GM18873 (cell line): ENCODE measurements around the gene REC114.

Experiments used
- ATAC-seq: cut with Tn5 transposase; IDR thresholded peaks from one replicate; pipeline ENCODE4 v1.9.1; 2021; ENCODE audit warnings: mild to moderate bottlenecking, moderate library complexity, moderate number of reproducible peaks; ENCODE audit not compliant: unreplicated experiment, low FRiP score

REC114 gene

DNA sequence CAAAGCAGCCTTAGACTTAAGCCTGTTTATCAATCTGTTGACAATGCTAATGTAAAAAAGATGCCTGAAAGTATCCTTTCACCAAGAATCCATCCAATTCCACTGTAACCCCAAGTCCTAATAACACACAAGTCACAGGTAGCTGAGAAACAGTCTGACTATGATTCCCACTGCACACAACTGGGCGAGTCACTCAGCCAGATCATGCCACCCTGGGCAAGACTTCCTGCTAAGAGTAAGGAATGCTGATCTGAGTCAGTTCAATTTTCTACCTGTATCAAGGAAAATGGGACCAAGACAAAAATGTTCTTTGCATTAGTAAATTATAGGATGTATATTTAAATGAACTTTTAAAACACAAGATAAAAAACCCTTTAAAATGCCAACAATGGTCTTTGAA, 157.0 kb downstream of the REC114 start:
- no peak for ATAC-seq

DNA sequence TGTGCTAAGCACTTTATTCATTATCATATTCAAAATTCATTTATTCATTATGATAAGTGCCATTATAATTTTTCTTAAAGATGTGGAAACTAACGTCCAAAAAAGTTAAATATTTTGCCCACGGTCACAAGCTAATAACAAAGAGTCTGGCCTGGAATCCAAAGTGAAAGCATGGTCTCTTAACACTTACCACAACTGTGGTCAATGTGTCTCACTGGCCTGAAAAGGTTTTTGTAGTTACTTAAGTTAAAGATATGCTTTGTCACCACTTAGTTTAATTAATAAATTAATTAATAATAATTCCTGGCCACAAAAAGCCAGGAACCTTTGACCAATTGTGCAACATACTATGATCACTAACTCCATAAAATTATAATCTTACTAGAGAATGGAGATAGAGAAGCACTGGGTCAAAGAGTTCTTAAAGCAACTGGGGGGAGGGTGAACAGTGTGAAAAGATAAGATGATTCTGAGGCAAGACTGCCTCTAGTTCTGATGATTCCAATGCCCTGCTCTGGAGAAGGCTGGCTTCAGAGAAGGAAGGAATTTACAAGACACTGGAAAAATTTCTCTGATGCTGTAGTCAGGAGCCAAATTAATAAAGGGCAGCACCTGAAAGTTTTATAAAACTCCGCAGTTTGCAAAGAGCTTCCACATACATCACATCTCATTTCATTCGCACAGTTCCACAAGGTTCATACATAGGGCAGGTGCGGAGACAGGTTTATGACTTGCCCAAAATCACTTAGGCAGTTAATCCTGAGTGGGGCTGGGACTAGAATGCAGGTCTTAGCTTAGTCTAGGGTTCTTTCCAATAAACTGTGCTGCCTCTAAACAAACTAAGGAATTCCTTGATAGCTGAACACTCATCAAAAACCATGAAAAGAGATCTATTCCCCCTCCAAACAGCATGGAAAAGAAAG, 157.7 kb downstream of the REC114 start:
- ATAC-seq: no peak

GRCh38 chr15:73601451-73602445, 158.8 kb downstream of the REC114 start:
- no peak for ATAC-seq

GRCh38 chr15:73602446-73602843, 159.5 kb downstream of the REC114 start:
- ATAC-seq: no peak

DNA sequence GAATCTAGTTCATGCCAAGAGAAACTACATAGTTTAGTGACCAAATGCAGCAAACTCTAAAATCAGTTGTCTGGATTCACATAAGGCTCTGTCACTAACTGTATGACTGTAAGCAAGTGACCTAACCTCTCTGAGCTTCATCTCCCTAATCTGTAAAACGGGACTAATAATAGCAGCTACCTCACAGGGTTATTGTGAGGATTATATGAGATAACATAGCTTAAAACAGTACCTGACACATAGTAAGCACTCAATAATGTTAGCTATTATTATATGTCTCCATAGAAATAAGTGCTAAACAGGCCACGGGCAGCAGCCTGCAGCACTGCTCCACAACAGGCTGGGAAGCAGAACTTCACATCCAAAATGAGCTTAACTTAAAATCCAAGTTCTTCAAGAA, 160.0 kb downstream of the REC114 start:
- no peak for ATAC-seq

DNA sequence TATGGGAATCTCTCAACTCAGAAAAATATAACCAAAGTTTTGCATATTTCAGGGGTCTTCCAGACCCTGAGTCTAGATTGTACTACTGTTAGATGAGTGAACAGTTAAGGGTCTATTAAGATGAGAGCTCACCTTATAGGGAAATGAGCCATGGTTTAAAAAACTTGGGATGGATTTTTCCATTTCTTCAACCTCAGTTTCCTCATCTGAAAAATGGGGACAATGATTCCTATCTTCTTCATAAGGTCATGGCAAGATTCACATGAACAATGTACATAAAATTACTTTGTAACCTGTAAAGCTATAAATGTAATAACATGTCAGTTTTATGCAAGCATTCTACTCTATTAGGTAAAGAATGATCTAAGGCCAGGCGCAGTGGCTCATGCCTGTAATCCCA, 161.5 kb downstream of the REC114 start:
- no peak for ATAC-seq

DNA sequence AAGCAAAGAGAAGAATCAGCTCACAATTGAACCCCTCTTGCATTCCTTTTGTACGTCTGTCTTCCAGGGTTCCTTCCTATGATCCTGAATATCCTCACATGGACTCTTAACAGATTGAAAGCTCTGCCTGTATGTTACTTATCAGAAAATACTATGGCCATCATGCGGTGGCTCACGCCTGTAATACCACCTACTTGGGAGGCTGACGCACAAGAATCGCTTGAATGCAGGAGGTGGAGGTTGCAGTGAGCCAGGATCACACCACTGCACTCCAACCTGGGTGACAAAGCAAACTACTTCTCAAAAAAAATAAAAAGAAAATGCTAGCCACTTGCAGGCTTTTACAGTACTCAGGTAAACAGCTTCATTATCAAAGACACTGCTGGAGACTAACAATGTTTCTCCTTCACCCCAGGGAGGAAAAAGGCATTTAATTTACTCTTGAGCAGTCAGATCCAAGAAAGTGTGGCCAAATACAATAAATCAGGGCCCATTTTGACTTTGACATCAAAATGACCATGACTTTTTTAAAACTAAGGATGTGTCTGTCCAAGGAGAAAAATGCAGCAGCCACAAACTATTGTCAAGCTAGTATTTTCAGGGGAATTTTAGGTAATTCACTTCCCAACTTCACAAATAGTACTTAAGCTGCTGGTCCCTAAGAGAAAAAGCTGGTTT, 162.9 kb downstream of the REC114 start:
- ATAC-seq: no peak

- ATAC-seq: no peak
Observed at GRCh38 chr15:73607405-73607804, 164.4 kb downstream of the REC114 start.

DNA sequence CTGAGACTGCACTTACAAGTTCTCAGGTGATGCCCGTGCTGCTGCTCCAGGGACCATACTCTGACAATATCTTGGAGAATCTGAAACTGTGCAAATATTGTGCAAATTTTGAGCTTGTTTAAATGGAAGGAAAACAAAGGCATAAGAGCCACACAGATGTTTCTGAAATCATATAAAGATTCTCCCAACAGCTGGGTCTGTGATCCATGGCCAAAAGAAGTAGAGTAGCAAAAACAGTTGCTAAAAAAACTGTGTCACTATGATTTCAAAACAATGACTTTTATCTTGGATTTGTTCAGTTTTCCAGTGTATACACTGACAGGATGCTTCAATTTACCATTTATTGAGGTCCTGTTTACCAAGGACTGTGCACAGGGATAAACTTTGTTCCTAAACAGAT, 164.9 kb downstream of the REC114 start:
- ATAC-seq: no peak

- no peak for ATAC-seq
Observed at GRCh38 chr15:73608475-73608874, 165.5 kb downstream of the REC114 start.

- ATAC-seq: no peak
Observed at GRCh38 chr15:73608941-73609340, 166.0 kb downstream of the REC114 start.
